Measurements from ENCODE around the gene BCR.

The BCR gene

GRCh38 chr22:23202812-23203451 lies 22.6 kb downstream of the BCR start:
- no peak for DNase-seq

DNA sequence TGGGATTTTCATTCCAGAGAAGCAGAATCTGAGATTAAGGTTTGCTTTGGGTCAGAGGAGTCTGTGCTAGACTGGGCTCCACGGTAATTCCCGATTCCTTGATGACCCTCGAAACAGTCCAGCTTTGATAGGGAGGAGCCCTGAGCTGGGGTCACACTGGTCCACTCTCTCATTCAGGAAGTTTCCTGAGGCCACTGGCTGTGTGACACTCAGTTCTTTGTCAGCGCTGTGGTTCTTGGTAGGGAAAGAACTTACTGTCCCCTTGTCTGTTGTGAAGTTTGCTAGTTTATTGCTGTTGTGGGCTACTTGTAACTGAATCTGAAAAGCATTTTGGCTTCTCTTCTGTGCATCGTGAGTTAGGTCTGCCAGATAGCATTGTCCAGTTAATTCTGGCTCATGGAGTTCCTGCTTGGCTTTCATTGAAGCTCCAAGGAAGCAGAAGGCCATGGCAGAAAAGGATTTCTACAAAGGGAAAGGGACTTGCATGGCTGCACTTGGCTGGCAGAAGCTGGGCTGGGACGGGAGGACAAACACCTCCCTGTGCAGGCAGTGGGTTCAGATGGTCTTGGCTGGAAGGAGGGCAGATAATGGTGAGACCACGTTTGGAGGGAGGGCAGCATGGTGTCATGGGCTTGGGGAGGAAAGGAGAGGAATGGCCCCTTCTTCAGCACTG lies 23.3 kb downstream of the BCR start:
- DNase-seq: no peak

- DNase-seq: no peak
Measured at GRCh38 chr22:23204125-23204488, 23.8 kb downstream of the BCR start.

- no peak for DNase-seq
Measured at GRCh38 chr22:23204541-23205157, 24.3 kb downstream of the BCR start.

DNA sequence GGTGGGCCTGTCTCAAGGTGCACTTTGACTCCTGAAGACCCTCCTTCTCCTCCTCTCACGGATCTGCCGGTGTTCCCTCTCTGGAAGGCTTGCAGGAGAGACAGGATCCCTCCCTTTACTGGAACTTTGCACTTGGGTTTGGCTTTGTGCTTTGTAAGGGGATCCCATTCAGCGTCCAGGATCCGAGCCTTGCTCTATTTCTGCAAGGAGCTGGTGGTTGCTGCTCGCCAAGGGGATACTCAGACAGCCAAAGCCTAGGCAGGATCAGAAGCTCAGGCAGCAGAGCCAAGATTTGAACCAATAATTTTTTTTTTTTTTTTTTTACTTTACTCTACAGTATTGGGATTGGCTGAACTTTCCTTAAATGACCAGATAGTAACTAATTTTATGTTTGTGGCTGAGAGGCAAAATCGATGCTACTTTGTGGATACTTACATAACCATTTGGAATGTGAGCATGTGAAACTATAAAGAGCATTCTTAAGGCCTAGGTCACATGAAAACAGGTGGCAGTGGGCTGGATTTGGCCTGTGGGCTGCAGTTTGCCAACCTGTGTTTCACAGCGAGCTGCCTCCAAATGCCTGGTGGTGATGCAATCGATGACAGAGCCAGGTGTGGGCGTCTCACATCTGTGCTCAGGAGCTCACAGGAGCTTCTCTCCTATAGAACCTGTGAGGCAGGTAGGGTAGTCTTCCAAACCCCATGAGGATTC lies 25.2 kb downstream of the BCR start:
- DNase-seq: no peak

DNA sequence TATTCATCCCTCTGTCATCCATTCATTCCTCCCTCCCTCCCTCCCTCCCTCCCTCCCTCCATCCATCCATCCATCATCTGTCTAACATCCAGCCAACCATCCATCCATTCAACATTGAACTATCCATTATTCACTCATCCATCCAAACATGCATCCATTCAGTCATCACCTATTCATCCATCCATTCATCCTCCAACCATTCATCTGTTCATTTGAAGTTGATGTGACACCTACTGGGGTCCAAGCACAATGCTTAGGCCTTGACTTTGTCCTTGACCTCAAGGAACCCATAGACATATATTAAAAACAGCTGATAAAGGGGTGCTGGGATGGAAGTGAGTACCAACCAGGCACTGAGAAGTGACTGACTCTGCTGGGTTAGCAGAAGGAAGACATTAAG lies 26.6 kb downstream of the BCR start:
- no peak for DNase-seq

- no peak for DNase-seq
Measured at GRCh38 chr22:23207729-23208393, 27.6 kb downstream of the BCR start.

DNA sequence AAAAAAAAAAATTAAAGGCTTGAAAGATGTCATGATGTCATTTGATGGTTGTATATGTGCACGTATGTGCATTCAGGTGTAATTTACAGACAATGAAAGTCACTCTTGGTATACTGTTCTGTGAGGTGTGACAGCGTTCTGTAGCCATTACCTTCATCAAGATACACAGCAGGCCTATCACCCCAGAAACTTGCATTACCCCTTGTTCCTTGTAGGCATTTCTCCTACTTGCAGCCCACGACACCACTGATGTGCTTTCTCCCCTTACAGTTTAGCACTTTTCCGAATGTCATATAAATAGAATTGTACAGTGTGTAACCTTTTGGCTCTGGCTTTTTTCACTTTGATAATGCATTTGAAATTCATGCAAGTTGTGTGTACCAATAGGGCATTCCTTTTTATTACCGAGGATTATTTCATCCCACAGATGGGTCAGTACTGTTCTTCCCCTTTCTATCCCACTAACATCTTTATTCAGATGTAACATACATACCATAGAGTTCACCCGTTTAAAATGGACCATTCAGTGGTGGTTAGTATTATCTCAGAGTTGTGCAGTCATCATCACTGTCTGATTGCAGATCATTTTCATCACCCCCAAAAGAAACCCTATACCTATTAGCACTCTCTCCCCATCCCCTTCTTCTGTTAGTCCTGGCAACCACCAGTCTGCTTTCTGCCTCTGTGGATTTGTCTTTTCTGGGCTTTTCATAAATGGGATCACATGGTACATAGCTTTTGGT lies 30.3 kb downstream of the BCR start:
- no peak for DNase-seq

GRCh38 chr22:23211622-23212021 lies 31.3 kb downstream of the BCR start:
- DNase-seq: no peak

DNA sequence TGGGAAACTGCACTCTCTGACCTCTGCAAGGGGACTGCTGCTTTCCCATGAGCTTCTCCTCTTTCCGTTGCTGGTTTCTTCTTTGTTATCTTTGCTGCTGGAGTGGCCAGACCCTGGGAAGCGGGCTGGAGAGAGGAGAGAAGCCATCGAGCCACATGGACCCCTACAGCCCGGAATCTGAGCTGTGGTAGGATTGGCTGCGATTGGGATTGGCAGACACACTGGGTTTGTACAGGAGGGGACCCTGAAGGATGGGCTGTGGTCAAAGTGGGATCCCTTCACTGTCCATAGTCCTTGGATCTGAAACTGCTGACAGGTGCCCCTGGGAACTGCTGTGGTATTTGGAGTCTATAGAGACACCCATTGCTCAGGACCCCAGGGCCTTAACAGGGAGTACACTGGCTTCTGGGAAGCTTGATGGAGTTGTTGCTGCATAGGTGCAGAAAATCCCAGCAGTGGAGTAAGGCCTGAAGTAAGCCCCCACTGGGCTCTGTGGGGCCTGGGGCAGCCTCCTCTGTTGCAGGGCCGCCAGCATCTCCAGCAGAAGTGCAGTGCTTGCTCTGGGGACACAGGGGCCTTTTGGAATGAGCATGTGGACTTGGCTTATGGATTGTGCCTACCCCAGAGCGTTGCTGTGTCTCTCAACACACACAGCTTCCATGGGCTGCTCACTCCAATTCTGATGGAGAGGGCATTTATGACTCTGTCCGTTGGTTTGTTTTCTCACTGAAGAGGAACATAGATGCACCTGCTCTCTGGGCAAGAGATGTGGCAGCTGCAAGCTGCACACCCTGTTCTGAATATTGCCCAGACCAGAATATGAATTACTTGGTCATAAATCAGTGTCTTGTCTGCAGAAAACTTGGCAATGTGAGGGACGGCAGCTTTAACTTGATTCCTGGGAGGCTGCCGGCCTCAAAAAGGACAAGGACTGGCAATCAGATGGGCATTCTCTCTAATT lies 32.0 kb downstream of the BCR start:
- no peak for DNase-seq

GRCh38 chr22:23213022-23213555 lies 32.8 kb downstream of the BCR start:
- DNase-seq: no peak

DNA sequence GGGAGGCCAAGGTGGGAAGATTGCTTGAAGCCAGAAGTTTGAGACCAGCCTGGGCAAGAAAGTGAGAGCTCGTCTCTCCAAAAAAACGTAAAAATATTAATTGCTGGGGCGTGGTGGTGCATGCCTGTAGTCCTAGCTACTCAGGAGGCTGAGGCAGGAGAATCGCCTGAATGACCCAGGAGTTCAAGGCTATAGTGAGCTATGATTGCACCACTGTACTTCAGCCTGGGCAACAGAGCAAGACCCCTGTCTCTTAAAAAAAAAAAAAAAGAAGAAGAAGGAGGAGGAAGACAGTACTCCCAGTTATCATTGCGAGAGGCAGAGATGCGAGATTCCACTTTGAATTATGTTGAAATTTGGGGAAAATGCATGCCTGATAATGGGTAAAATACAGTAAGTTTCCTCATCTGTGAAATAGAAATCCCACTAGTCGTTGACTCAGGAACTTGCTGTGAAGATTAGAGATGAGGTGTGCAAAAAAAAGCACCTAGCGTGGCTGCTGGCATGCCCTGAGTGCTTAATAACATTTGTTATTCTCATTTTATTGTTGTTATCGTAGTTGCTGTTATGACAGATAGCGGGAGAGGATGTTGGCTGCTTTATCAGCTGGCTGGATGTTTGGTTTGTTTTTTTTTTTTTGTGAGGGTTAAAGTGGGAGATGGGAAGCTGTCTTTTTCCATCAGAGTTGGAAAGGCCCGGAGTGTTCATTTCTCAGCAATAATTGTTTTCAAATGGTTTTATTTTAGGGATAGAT lies 33.4 kb downstream of the BCR start:
- DNase-seq: no peak

GRCh38 chr22:23214398-23214797 lies 34.1 kb downstream of the BCR start:
- no peak for DNase-seq

DNA sequence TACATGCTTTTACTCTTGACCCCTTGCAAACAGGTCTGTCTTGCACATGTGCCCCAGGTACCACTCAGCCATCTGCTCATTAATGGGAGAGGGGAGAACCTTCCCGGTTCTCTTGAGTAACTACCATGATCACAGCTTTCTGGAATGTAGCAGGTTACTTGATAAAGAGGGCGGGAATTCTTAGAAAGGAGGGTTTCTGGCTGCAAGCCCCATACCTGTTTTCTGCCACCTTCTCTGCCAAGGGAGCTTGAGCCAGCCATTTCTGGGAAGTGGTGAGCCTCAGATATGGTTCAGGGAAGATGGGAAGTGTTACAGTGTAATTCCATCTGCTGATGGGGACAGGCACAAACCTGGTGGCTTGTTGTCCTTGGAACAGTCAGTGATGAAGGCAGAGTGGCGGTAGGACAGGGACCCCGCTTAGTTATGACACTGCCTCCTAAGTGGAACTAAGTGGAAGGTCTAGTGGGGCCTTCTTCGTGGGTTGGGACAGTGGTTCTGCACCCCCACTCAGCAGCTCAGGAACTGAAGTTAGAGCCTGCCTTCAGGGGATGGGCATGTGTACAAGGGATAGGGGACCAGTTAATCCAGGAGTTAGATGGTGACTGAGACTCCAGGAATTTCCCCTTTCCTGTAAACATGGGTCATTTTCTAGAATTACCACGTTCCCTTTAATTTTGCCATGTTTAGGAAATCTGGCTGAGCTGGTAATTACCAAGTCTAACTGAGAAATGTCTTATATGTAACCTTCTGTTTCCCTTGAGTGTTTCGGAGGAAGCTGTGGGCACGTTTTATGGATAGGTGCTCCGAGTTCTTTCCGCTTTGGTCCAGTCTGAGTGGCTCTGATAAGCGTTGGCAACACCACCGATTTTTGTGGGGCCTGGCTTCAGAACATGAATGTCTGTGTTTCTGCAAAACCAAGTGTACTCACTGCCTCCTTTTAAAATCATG lies 35.3 kb downstream of the BCR start:
- peak; percentile 27 for DNase-seq

GRCh38 chr22:23216461-23217170 lies 36.3 kb downstream of the BCR start:
- DNase-seq: peak; percentile 66

GRCh38 chr22:23217171-23218052 lies 37.1 kb downstream of the BCR start:
- DNase-seq: no peak
